GM12892 (cell line): ENCODE results near the gene HOXA3.

ENCODE experiments used
- POLR2A ChIP-seq: IDR thresholded peaks from 2 replicates; pipeline ENCODE4 v1.6.1; 2011; ENCODE audit warnings: low read depth, low read length, control low read depth
- TAF1 ChIP-seq: IDR thresholded peaks from 2 replicates; pipeline ENCODE4 v1.6.1; 2011; ENCODE audit warnings: low read depth, mild to moderate bottlenecking, control low read depth, low read length, borderline replicate concordance

GRCh38 chr7:27157702-27158431, 5.5 kb upstream of the HOXA3 start:
- TF ChIP-seq TAF1: no peak
- TF ChIP-seq POLR2A: no peak
